ENCODE results near the gene TNS3.

TNS3 gene

DNA sequence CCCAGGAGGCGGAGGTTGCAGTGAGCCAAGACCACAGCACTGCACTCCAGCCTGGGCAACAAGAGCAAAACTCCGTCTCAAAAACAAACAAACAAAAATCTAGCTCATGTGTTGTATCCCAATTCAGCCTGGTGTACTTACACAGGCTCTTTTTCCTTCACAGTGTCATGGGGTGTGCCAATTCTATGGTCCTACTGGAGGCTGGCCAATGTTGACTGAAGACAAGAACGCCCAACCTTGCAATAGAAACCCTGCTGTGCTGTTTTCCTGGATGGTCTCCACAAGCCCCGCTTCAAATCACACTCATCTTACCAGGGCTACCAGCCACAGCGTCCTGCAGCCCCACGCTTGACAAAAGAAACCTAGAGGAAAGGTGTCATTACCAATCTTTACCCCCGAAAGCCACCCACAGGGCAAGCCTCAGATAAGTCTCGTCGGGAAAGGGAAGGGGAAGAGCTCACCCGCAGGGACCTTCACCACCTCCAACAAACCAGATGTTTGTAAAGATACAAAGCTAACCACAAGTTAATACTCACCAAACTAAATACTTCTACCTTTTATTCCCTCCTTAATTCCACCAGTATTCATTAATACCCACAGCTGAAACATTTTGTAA, 64.8 kb downstream of the TNS3 start:
- TF ChIP-seq, protein P1, sequence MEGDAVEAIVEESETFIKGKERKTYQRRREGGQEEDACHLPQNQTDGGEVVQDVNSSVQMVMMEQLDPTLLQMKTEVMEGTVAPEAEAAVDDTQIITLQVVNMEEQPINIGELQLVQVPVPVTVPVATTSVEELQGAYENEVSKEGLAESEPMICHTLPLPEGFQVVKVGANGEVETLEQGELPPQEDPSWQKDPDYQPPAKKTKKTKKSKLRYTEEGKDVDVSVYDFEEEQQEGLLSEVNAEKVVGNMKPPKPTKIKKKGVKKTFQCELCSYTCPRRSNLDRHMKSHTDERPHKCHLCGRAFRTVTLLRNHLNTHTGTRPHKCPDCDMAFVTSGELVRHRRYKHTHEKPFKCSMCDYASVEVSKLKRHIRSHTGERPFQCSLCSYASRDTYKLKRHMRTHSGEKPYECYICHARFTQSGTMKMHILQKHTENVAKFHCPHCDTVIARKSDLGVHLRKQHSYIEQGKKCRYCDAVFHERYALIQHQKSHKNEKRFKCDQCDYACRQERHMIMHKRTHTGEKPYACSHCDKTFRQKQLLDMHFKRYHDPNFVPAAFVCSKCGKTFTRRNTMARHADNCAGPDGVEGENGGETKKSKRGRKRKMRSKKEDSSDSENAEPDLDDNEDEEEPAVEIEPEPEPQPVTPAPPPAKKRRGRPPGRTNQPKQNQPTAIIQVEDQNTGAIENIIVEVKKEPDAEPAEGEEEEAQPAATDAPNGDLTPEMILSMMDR (conservative IDR thresholded peaks at IDR 0.05; ENCODE audit: low read depth, low read length) = no peak
- no peak overlapping the region for H3K4me3 ChIP-seq (ENCODE audit: low read depth, low read length)
- peak; percentile 74 for DNase-seq (ENCODE audit: low read depth)

DNA sequence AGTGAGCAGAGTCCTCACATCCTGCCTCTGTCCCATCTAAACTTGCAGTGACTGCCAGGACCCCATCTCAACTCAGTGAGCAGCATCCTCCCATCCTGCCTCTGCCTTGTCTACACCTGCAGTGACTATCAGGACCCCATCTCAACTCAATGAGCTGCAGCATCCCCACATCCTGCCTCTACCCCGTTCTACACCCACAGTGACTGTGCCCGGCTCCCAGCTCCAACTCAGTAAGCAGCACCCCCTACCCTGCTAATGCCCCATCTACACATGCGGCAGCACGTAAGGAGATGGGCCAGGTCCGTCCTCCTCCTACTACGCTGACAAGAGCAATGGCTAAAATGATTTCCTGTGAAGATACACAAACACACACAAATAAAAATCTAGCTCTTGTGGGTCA, 65.5 kb downstream of the TNS3 start:
- no peak for DNase-seq (ENCODE audit: low read depth)
- TF ChIP-seq, protein P1 (conservative IDR thresholded peaks at IDR 0.05; ENCODE audit: low read depth, low read length) = no peak
- no peak overlapping the region for H3K4me3 ChIP-seq (ENCODE audit: low read depth, low read length)

DNA sequence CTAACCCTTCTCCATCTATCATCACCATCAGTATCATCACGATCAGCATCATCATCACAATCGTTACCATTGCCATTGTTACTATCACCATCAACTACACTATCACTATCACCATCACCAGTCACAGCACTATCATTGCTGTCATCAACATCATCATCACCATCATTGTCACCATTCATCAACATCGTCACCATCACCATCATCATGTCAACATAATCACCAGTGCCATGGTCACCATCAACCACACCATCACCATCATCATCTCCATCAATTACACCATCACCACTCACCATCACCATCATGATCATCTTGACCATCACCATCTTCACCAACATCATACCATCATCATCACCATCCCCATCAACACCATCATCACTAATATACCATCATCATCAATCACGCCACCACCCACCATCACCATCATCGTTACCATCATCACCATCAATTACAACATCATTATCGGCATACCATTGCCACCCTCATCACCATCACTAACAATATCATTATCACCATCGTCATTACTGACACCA, 66.5 kb downstream of the TNS3 start:
- TF ChIP-seq, protein P1 (conservative IDR thresholded peaks at IDR 0.05; ENCODE audit: low read depth, low read length) = no peak
- DNase-seq (ENCODE audit: low read depth) = no peak
- no peak overlapping the region for H3K4me3 ChIP-seq (ENCODE audit: low read depth, low read length)

DNA sequence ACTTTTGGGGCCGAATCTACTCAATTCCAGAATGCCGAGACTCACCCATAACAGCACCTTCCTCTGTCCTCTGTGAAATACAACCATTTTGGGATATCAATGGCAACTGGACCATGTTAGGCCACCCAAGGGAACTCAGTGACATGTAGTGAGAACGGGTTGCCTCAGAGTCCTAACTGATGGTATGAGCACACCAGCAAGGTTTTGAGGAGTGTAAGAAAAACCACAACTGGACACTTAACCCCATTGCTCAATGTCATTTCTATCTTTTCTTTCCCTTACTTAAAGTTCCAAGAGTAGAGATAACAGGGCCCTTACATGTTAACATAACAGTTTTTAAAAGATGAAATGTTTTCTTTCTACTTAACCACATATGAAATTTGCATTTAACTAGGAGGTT, 67.1 kb downstream of the TNS3 start:
- peak; percentile 49 for DNase-seq (ENCODE audit: low read depth)
- TF ChIP-seq, protein P1 (conservative IDR thresholded peaks at IDR 0.05; ENCODE audit: low read depth, low read length) = no peak

DNA sequence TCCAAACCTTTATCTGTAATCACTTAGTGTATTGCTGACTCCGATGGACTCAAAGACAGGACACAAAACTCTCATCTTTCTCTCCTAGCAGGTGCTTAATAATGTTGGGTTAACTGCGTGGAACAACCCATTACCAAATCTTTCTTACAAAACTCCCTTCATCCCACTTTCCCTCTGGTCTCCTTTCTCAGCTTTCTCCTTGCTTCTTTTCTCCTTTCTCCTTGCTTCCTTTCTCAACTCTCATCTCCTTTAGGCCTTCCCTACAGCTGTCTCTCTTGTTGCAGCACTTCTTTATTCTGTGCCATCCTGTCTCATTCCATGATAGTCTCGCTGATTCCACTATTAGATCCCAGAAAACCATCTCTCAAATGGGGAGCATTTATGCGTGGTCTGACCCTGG, 67.5 kb downstream of the TNS3 start:
- no peak for DNase-seq (ENCODE audit: low read depth)
- TF ChIP-seq, protein P1 (conservative IDR thresholded peaks at IDR 0.05; ENCODE audit: low read depth, low read length) = no peak
- no peak overlapping the region for H3K4me3 ChIP-seq (ENCODE audit: low read depth, low read length)

More for the DNA sequence above, 67.1 kb downstream of the TNS3 start:
- no peak overlapping the region for H3K4me3 ChIP-seq (ENCODE audit: low read depth, low read length)

DNA sequence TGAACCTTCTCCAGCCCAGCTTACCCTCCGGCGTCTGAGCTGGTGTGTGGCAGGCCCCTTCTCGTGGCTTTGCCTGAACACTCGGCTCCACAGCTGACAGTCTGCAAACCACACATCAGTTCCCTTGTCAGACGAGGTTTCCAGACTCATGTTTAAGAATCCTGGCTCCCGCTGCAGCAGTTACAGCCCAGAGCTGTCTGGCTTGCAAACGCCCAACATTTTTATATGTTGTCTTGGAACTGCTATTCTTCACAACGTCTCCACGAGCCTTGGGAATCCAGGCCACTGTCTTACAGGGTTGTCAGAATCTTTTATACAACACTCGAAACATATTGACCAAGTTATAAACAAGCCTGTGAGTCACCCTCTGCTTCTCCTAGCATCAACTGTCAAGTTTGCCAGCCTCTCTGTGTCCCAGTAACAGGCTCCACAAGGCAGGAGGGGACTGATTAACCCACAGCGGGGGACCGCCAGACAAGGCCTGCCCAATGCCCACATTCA, 68.1 kb downstream of the TNS3 start:
- DNase-seq (ENCODE audit: low read depth) = peak; percentile 65
- TF ChIP-seq, protein P1 (conservative IDR thresholded peaks at IDR 0.05; ENCODE audit: low read depth, low read length) = no peak
- no peak overlapping the region for H3K4me3 ChIP-seq (ENCODE audit: low read depth, low read length)

All from choroid plexus epithelial cell (primary cell).